Measurements from ENCODE around the gene C1QB.

The C1QB gene

DNA sequence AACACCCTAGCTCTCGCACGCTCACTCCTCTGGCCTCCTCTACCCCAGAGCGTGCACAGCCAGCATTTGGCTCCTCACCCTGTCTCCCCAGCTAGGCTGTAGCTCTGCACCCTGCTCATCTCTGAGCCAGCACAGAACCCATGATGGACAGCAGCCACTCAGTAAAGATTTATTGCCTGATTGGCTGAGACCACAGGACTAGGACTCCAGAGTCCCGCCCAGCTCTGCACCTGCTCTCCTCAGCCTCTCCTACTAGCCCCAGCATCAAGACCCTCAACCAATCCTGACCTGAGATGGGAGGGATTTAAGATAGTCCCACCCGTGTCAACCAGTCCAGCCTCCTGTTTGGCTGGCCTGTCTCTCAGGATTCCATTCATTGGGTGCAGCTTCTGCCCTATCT is 9.3 kb downstream of the C1QB start:
- no peaks in the 10 kb centered on the region for H3K36me3 ChIP-seq (ENCODE audit: insufficient read depth, low read length)
- H3K79me2 ChIP-seq (ENCODE audit: insufficient read depth, low read length): no peaks in the 10 kb centered on the region
- no peaks in the 10 kb centered on the region for H3F3A ChIP-seq (ENCODE audit: low read depth)
- no peaks in the 10 kb centered on the region for H3K4me1 ChIP-seq (ENCODE audit: insufficient read depth, low read length, poor library complexity, severe bottlenecking)
- H2AFZ ChIP-seq (ENCODE audit: low read length): no peak overlapping the region
- no peaks in the 10 kb centered on the region for H3K9me3 ChIP-seq (ENCODE audit: insufficient read depth, low read depth, low read length)
- H3K9ac ChIP-seq (ENCODE audit: low read depth, low read length, poor library complexity, severe bottlenecking): no peak overlapping the region
- H4K20me1 ChIP-seq (ENCODE audit: insufficient read depth, low read length, poor library complexity, severe bottlenecking): no peaks in the 10 kb centered on the region
- H3K27me3 ChIP-seq (ENCODE audit: insufficient read depth, low read length, poor library complexity, severe bottlenecking): no peaks in the 10 kb centered on the region
- H3K4me3 ChIP-seq (ENCODE audit: low read length, poor library complexity, severe bottlenecking): no peak overlapping the region
- no peaks in the 10 kb centered on the region for H3K9me2 ChIP-seq (replicated peaks; ENCODE audit: low read depth, low read length)
- H3K4me2 ChIP-seq (ENCODE audit: low read depth, low read length, poor library complexity, severe bottlenecking): no peak overlapping the region
- TF ChIP-seq CTCF (conservative IDR thresholded peaks at IDR 0.05; ENCODE audit: low read length) (no peak), EZH2phosphoT487 (IDR thresholded peaks at IDR 0.05; ENCODE audit: borderline replicate concordance) (no peak)

DNA sequence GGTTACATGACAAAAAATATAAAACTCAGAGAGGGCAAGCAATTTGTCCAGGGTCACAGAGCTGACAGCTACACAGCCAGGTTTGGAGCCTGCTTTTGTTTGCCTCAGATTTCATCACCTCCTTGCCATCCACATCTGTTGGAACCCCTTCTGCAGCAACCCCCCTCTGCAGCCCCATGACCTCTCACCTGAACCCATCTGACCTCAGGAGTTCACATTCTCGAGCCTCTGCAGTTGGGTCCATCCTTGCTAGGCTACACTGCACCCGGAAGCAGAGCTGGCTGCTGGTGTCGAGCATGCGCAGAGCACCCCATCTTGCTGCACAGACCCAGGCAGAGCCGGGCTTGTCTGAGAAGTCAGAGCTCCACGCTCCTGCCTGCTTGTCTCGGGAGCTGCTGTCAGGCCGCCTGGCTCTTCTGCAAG is 10.0 kb downstream of the C1QB start:
- no peak for TF ChIP-seq CTCF (conservative IDR thresholded peaks at IDR 0.05; ENCODE audit: low read length)
- no peak for TF ChIP-seq EZH2phosphoT487 (IDR thresholded peaks at IDR 0.05; ENCODE audit: borderline replicate concordance)
- H4K20me1 ChIP-seq (ENCODE audit: insufficient read depth, low read length, poor library complexity, severe bottlenecking): no peaks in the 10 kb centered on the region

GRCh38 chr1:22665752-22666151 is 12.7 kb downstream of the C1QB start:
- no peak overlapping the region for H2AFZ ChIP-seq (ENCODE audit: low read length)
- H3K9me3 ChIP-seq (ENCODE audit: insufficient read depth, low read depth, low read length): no peaks in the 10 kb centered on the region
- H3K4me3 ChIP-seq (ENCODE audit: low read length, poor library complexity, severe bottlenecking): no peak overlapping the region
- H3K4me1 ChIP-seq (ENCODE audit: insufficient read depth, low read length, poor library complexity, severe bottlenecking): no peaks in the 10 kb centered on the region
- no peaks in the 10 kb centered on the region for H3K9me2 ChIP-seq (replicated peaks; ENCODE audit: low read depth, low read length)
- H3K9ac ChIP-seq (ENCODE audit: low read depth, low read length, poor library complexity, severe bottlenecking): no peak overlapping the region
- no peaks in the 10 kb centered on the region for H4K20me1 ChIP-seq (ENCODE audit: insufficient read depth, low read length, poor library complexity, severe bottlenecking)
- TF ChIP-seq CTCF (conservative IDR thresholded peaks at IDR 0.05; ENCODE audit: low read length): peak; percentile 41
- TF ChIP-seq EZH2phosphoT487 (IDR thresholded peaks at IDR 0.05; ENCODE audit: borderline replicate concordance): no peak
- H3K79me2 ChIP-seq (ENCODE audit: insufficient read depth, low read length): no peaks in the 10 kb centered on the region
- H3F3A ChIP-seq (ENCODE audit: low read depth): no peaks in the 10 kb centered on the region
- H3K27me3 ChIP-seq (ENCODE audit: insufficient read depth, low read length, poor library complexity, severe bottlenecking): no peaks in the 10 kb centered on the region
- H3K4me2 ChIP-seq (ENCODE audit: low read depth, low read length, poor library complexity, severe bottlenecking): no peak overlapping the region
- no peaks in the 10 kb centered on the region for H3K36me3 ChIP-seq (ENCODE audit: insufficient read depth, low read length)

More for the DNA sequence above, 10.0 kb downstream of the C1QB start:
- Histone ChIP-seq H3K27me3 (ENCODE audit: insufficient read depth, low read length, poor library complexity, severe bottlenecking) (no peaks in the 10 kb centered on the region), H2AFZ (ENCODE audit: low read length) (no peak overlapping the region), H3K9me2 (replicated peaks; ENCODE audit: low read depth, low read length) (no peaks in the 10 kb centered on the region), H3K36me3 (ENCODE audit: insufficient read depth, low read length) (no peaks in the 10 kb centered on the region), H3K4me2 (ENCODE audit: low read depth, low read length, poor library complexity, severe bottlenecking) (no peak overlapping the region), H3F3A (ENCODE audit: low read depth) (no peaks in the 10 kb centered on the region), H3K4me1 (ENCODE audit: insufficient read depth, low read length, poor library complexity, severe bottlenecking) (no peaks in the 10 kb centered on the region), H3K4me3 (ENCODE audit: low read length, poor library complexity, severe bottlenecking) (no peak overlapping the region), H3K9me3 (ENCODE audit: insufficient read depth, low read depth, low read length) (no peaks in the 10 kb centered on the region), H3K79me2 (ENCODE audit: insufficient read depth, low read length) (no peaks in the 10 kb centered on the region), H3K9ac (ENCODE audit: low read depth, low read length, poor library complexity, severe bottlenecking) (no peak overlapping the region)
